Kidney epithelial cell (primary cell): ENCODE results near the gene NSD2. TPM values are rescaled to one million over a fixed set of nuclear protein-coding genes. Genes with fewer than 3 reads are reported as not detected.
"Not testable (repeated sequence)": the region's sequence is repeated elsewhere in the genome, so short reads cannot be mapped to it uniquely, and the experiment has no call there.

Source experiments
- DNase-seq: peaks from one replicate; pipeline ENCODE4 v3.0.0-alpha.2; 2010; ENCODE audit warnings: low read depth
- H3K27me3 ChIP-seq: 2 replicates; pipeline ENCODE4 v1.6.0; 2011; ENCODE audit warnings: low read length; ENCODE audit not compliant: control insufficient read depth, insufficient read depth
- H3K36me3 ChIP-seq: 2 replicates; pipeline ENCODE4 v1.5.1; 2011; ENCODE audit warnings: low read length; ENCODE audit not compliant: control insufficient read depth, insufficient read depth
- H3K4me3 ChIP-seq: 2 replicates; pipeline ENCODE4 v1.5.1; 2011; ENCODE audit warnings: low read depth, mild to moderate bottlenecking, control low read depth, low read length
- CTCF ChIP-seq: IDR thresholded peaks from 2 replicates; pipeline ENCODE4 v1.5.1; 2011; ENCODE audit warnings: mild to moderate bottlenecking, moderate library complexity, low read length, control low read depth, inconsistent platforms; ENCODE audit not compliant: insufficient read depth, poor library complexity, severe bottlenecking
- total RNA-seq: library from RNA; depleted of rRNA; stranded (reverse); fragments of >200 nt; gene quantifications from 2 replicates; pipeline ENCODE4 v1.2.3, GENCODE V29; 2015

NSD2 gene
- total RNA-seq, 1 donor from 2014 or later, result 68.5 TPM

GRCh38 chr4:1907848-1908525, 36.8 kb downstream of the NSD2 start:
- no peak for DNase-seq
- H3K36me3 ChIP-seq, result no peaks in the 10 kb centered on the region
- no peak overlapping the region for H3K4me3 ChIP-seq
- no peak for TF ChIP-seq CTCF
- H3K27me3 ChIP-seq, result no peaks in the 10 kb centered on the region

- not testable (repeated sequence) for H3K36me3 ChIP-seq, H3K27me3 ChIP-seq, H3K4me3 ChIP-seq, DNase-seq
These were observed 38.5 kb downstream of the NSD2 start for GRCh38 chr4:1909696-1910095.

GRCh38 chr4:1910643-1911042, 39.5 kb downstream of the NSD2 start:
- no peaks in the 10 kb centered on the region for H3K27me3 ChIP-seq
- peak; percentile 26 for DNase-seq
- H3K4me3 ChIP-seq, result no peak overlapping the region
- TF ChIP-seq CTCF, result peak; percentile 66
- peaks cover 2% of the 10 kb centered on the region for H3K36me3 ChIP-seq

GRCh38 chr4:1911316-1911715, 40.1 kb downstream of the NSD2 start:
- H3K27me3 ChIP-seq, H3K4me3 ChIP-seq, H3K36me3 ChIP-seq, DNase-seq: not testable (repeated sequence)

- Histone ChIP-seq H3K27me3 (no peaks in the 10 kb centered on the region), H3K36me3 (peaks cover 2% of the 10 kb centered on the region), H3K4me3 (no peak overlapping the region)
- no peak for DNase-seq
- TF ChIP-seq CTCF, result no peak
These were observed 51.6 kb downstream of the NSD2 start for GRCh38 chr4:1922821-1923220.

GRCh38 chr4:1927675-1928074, 56.5 kb downstream of the NSD2 start:
- DNase-seq, result no peak
- H3K27me3 ChIP-seq, result no peaks in the 10 kb centered on the region
- H3K4me3 ChIP-seq, result no peak overlapping the region
- TF ChIP-seq CTCF, result no peak
- no peaks in the 10 kb centered on the region for H3K36me3 ChIP-seq

GRCh38 chr4:1928356-1929239, 57.4 kb downstream of the NSD2 start:
- TF ChIP-seq CTCF, result no peak
- DNase-seq, result no peak
- no peaks in the 10 kb centered on the region for H3K27me3 ChIP-seq
- H3K4me3 ChIP-seq, result no peak overlapping the region
- H3K36me3 ChIP-seq, result peaks cover 1% of the 10 kb centered on the region
